H1 (cell line): ENCODE data around the gene AGBL4. TPM values are rescaled to one million over a fixed set of nuclear protein-coding genes. Genes with fewer than 3 reads are reported as not detected.

Experiments used
- CTCF ChIA-PET: fragments of 300-600 bp; sonication (Branson Sonifier 250); formaldehyde crosslinking; loops from one replicate; lab custom pipeline; 2021; ENCODE audit not compliant: partially characterized antibody; lab: Charles Lee
- POLR2A ChIA-PET: fragments of 300-600 bp; sonication (Branson Sonifier 250); formaldehyde crosslinking; loops from one replicate; lab custom pipeline; 2021; ENCODE audit warnings: inconsistent platforms; ENCODE audit not compliant: partially characterized antibody; lab: Charles Lee
- DNase-seq, 2 experiments: peaks; one replicate each; pipeline versions ENCODE4 v3.0.0 to v3.0.0-alpha.2; 2010 to 2022; ENCODE audit warnings: low spot score in 2 of 2, low read depth in 1 of 2, mixed read lengths in 1 of 2
- FAIRE-seq: peaks from 2 replicates; lab custom pipeline; 2011; peaks lifted over from hg19 to GRCh38; lab: Jason Lieb, UNC
- H2AFZ ChIP-seq: 2 replicates; pipeline ENCODE4 v1.8.1; 2012; ENCODE audit warnings: low read length, inconsistent platforms
- H2AK5ac ChIP-seq: 2 replicates; pipeline ENCODE4 v1.6.1; 2013; ENCODE audit warnings: low read depth, low read length
- H2BK120ac ChIP-seq: replicated peaks from 2 replicates; pipeline ENCODE3; 2013; ENCODE audit warnings: low read depth, low read length, inconsistent platforms
- H2BK12ac ChIP-seq: 2 replicates; pipeline ENCODE4 v1.6.1; 2013; ENCODE audit warnings: low read depth, low read length
- H2BK15ac ChIP-seq: 2 replicates; pipeline ENCODE4 v1.6.1; 2013; ENCODE audit warnings: low read length
- H2BK20ac ChIP-seq: 2 replicates; pipeline ENCODE4 v1.6.1; 2013; ENCODE audit warnings: low read length
- H2BK5ac ChIP-seq: 2 replicates; pipeline ENCODE4 v1.6.1; 2013; ENCODE audit warnings: low read depth, low read length
- H3K14ac ChIP-seq: 2 replicates; pipeline ENCODE4 v1.6.1; 2013; ENCODE audit warnings: inconsistent platforms; ENCODE audit not compliant: insufficient read length
- H3K18ac ChIP-seq: 2 replicates; pipeline ENCODE4 v1.6.1; 2013; ENCODE audit warnings: low read length; ENCODE audit errors: extremely low read depth
- H3K23ac ChIP-seq: 2 replicates; pipeline ENCODE4 v1.6.1; 2013; ENCODE audit warnings: inconsistent platforms; ENCODE audit not compliant: insufficient read length
- H3K23me2 ChIP-seq: 2 replicates; pipeline ENCODE4 v1.6.1; 2013; ENCODE audit warnings: low read depth, low read length
- H3K27ac ChIP-seq: 2 replicates; pipeline ENCODE4 v1.6.1; 2011; ENCODE audit warnings: low read depth, low read length, inconsistent platforms
- H3K27me3 ChIP-seq, 4 experiments: replicated peaks in 1 of 4; 1 replicate in 1 of 4; 2 replicates in 3 of 4; pipeline versions ENCODE4 v1.6.1 to v1.8.1; 2011 to 2013; ENCODE audit warnings: low read length in 3 of 4, mild to moderate bottlenecking in 3 of 4, inconsistent platforms in 2 of 4, mixed read lengths in 2 of 4, moderate library complexity in 1 of 4; ENCODE audit not compliant: control insufficient read depth in 3 of 4, insufficient read depth in 3 of 4; ENCODE audit errors: extremely low read depth in 1 of 4
- H3K36me3 ChIP-seq, 4 experiments: 2 replicates each; pipeline versions ENCODE4 v1.6.1 to v1.8.1; 2011 to 2013; ENCODE audit warnings: mild to moderate bottlenecking in 4 of 4, low read length in 3 of 4, moderate library complexity in 2 of 4, control low read depth in 1 of 4, inconsistent platforms in 1 of 4; ENCODE audit not compliant: insufficient read depth in 4 of 4, control insufficient read depth in 2 of 4
- H3K4ac ChIP-seq: replicated peaks from 2 replicates; pipeline ENCODE3; 2013; ENCODE audit warnings: low read length, low read depth, mixed read lengths, inconsistent platforms; ENCODE audit not compliant: insufficient read length
- H3K4me1 ChIP-seq, 4 experiments: replicated peaks in 1 of 4; 1 replicate in 1 of 4; 2 replicates in 3 of 4; pipeline versions ENCODE4 v1.6.1 to v1.8.1; 2011 to 2013; ENCODE audit warnings: low read length in 3 of 4, inconsistent platforms in 2 of 4, mixed read lengths in 1 of 4; ENCODE audit not compliant: insufficient read depth in 4 of 4, control insufficient read depth in 3 of 4
- H3K4me2 ChIP-seq, 2 experiments: 2 replicates each; pipeline versions ENCODE4 v1.6.1 to v1.8.1; 2011 to 2013; ENCODE audit warnings: low read depth in 2 of 2, low read length in 2 of 2, control low read depth in 1 of 2, inconsistent platforms in 1 of 2, mild to moderate bottlenecking in 1 of 2; ENCODE audit not compliant: insufficient read depth in 1 of 2
- H3K4me3 ChIP-seq, 4 experiments: fragments of 200-600, 300-600 bp in 1 of 4; sonication (generic), shearing (Covaris generic), sonication (Bioruptor Twin) in 1 of 4; 2 replicates each; pipeline versions ENCODE4 v1.5.1 to v1.8.1; 2011 to 2016; ENCODE audit warnings: low read length in 4 of 4, low read depth in 3 of 4, control low read depth in 2 of 4, inconsistent platforms in 2 of 4, mild to moderate bottlenecking in 2 of 4, mixed read lengths in 1 of 4, moderate library complexity in 1 of 4; ENCODE audit not compliant: insufficient read depth in 2 of 4; ENCODE audit errors: extremely low read depth in 1 of 4
- H3K56ac ChIP-seq: replicated peaks from 2 replicates; pipeline ENCODE3; 2013; ENCODE audit warnings: low read depth, mild to moderate bottlenecking, mixed read lengths, low read length, inconsistent platforms; ENCODE audit not compliant: insufficient read length
- H3K79me1 ChIP-seq: 2 replicates; pipeline ENCODE4 v1.6.1; 2013; ENCODE audit warnings: low read depth, low read length, control low read depth
- H3K79me2 ChIP-seq, 2 experiments: 2 replicates each; pipeline versions ENCODE4 v1.6.1 to v1.8.1; 2012 to 2013; ENCODE audit warnings: low read length in 2 of 2, mild to moderate bottlenecking in 2 of 2, inconsistent platforms in 1 of 2; ENCODE audit not compliant: insufficient read depth in 2 of 2, control insufficient read depth in 1 of 2
- H3K9ac ChIP-seq, 4 experiments: replicated peaks in 1 of 4; 1 replicate in 1 of 4; 2 replicates in 3 of 4; pipeline versions ENCODE4 v1.6.1 to v1.8.1; 2011 to 2013; ENCODE audit warnings: low read depth in 3 of 4, low read length in 3 of 4, control low read depth in 2 of 4, mild to moderate bottlenecking in 2 of 4, moderate library complexity in 2 of 4, inconsistent platforms in 1 of 4; ENCODE audit errors: extremely low read depth in 1 of 4
- H3K9me3 ChIP-seq, 2 experiments: 2 replicates each; pipeline versions ENCODE4 v1.6.1 to v1.8.1; 2012 to 2013; ENCODE audit warnings: mild to moderate bottlenecking in 2 of 2, moderate library complexity in 2 of 2, control low read depth in 1 of 2, inconsistent platforms in 1 of 2, low read depth in 1 of 2, low read length in 1 of 2, mixed read lengths in 1 of 2; ENCODE audit not compliant: insufficient read depth in 2 of 2
- H4K20me1 ChIP-seq, 2 experiments: replicated peaks in 1 of 2; 2 replicates each; pipeline versions ENCODE3 to v1.8.1; 2011 to 2013; ENCODE audit warnings: inconsistent platforms in 2 of 2, low read length in 2 of 2, mild to moderate bottlenecking in 1 of 2; ENCODE audit not compliant: insufficient read depth in 2 of 2, control insufficient read depth in 1 of 2
- H4K5ac ChIP-seq: 2 replicates; pipeline ENCODE4 v1.6.1; 2013; ENCODE audit warnings: low read length, low read depth, mixed read lengths, inconsistent platforms; ENCODE audit not compliant: insufficient read length
- H4K8ac ChIP-seq: 2 replicates; pipeline ENCODE4 v1.8.0; 2013; ENCODE audit warnings: mild to moderate bottlenecking, moderate library complexity, low read length, inconsistent platforms; ENCODE audit not compliant: insufficient read depth; ENCODE audit errors: extremely low read depth
- H4K91ac ChIP-seq: replicated peaks from 2 replicates; pipeline ENCODE3; 2013; ENCODE audit warnings: low read length, mixed read lengths, inconsistent platforms; ENCODE audit not compliant: insufficient read length
- BRCA1 ChIP-seq: IDR thresholded peaks from 2 replicates; pipeline ENCODE4 v1.6.1; 2012; ENCODE audit warnings: low read depth, low read length, improper control_type of control experiment
- CBX8 ChIP-seq: fragments of 300-800, 300-1000 bp; sonication (generic); IDR thresholded peaks from 2 replicates; pipeline ENCODE4 v1.7.1; 2016; ENCODE audit warnings: low read depth, low read length, borderline replicate concordance
- EGR1 ChIP-seq: IDR thresholded peaks from 2 replicates; pipeline ENCODE4 v1.6.1; 2011; ENCODE audit warnings: low read depth, low read length, borderline replicate concordance
- EP300 ChIP-seq, 2 experiments: IDR thresholded peaks; 1 replicate in 1 of 2; 2 replicates in 1 of 2; pipeline ENCODE4 v1.6.1; 2011 to 2012; ENCODE audit warnings: low read depth in 2 of 2, low read length in 2 of 2, mild to moderate bottlenecking in 2 of 2, borderline replicate concordance in 1 of 2, inconsistent platforms in 1 of 2, moderate library complexity in 1 of 2
- KDM1A ChIP-seq: fragments of 200-600, 300-600 bp; sonication (generic); IDR thresholded peaks from 2 replicates; pipeline ENCODE4 v1.7.1; 2016; ENCODE audit warnings: mild to moderate bottlenecking, low read length, borderline replicate concordance
- RAD21 ChIP-seq, 2 experiments: IDR thresholded peaks in 1 of 2; conservative IDR thresholded peaks in 1 of 2; 2 replicates each; pipeline ENCODE4 v1.6.1; 2011; ENCODE audit warnings: low read depth in 2 of 2, low read length in 2 of 2, improper control_type of control experiment in 1 of 2, inconsistent platforms in 1 of 2, mild to moderate bottlenecking in 1 of 2, moderate library complexity in 1 of 2
- SIN3A ChIP-seq, 2 experiments: IDR thresholded peaks in 1 of 2; conservative IDR thresholded peaks in 1 of 2; 2 replicates each; pipeline ENCODE4 v1.6.1; 2011 to 2012; ENCODE audit warnings: low read length in 2 of 2, improper control_type of control experiment in 1 of 2, low read depth in 1 of 2, mild to moderate bottlenecking in 1 of 2
- SIRT6 ChIP-seq: IDR thresholded peaks from one replicate; pipeline ENCODE4 v1.7.1; 2012; ENCODE audit warnings: low read length, inconsistent platforms
- TAF7 ChIP-seq: optimal IDR thresholded peaks from 2 replicates; pipeline ENCODE3; 2011; ENCODE audit warnings: low read depth, mild to moderate bottlenecking, inconsistent platforms, low read length, moderate library complexity, borderline replicate concordance
- ZNF274 ChIP-seq: IDR thresholded peaks from 2 replicates; pipeline ENCODE4 v1.7.0; 2012; ENCODE audit warnings: low read length, borderline replicate concordance; ENCODE audit errors: extremely low read depth
- WGBS, 2 experiments: shearing (Covaris generic) in 1 of 2; methylation state at CpG; one replicate each; pipeline versions ENCODE4 v1.1.6 to v1.1.7; 2013 to 2015; ENCODE audit warnings: low lambda C conversion rate in 2 of 2, mixed read lengths in 2 of 2, inconsistent platforms in 1 of 2, low coverage in 1 of 2, missing lambda C conversion rate in 1 of 2; ENCODE audit not compliant: insufficient replicate concordance in 2 of 2, insufficient coverage in 1 of 2, insufficient read length in 1 of 2; ENCODE audit errors: extremely low coverage in 1 of 2, missing lambda C conversion rate in 1 of 2; 5-methylcytosine and 5-hydroxymethylcytosine counted together
- polyA plus RNA-seq, 7 experiments: library from polyadenylated mRNA; depleted of rRNA in 3 of 7; stranded (reverse) in 5 of 7; unstranded in 2 of 7; fragments of >200 nt in 5 of 7; fragments of 200-250 nt in 2 of 7; gene quantifications; 1 replicate in 5 of 7; 2 replicates in 1 of 7; 4 replicates in 1 of 7; pipeline versions ENCODE4 v1.2.1 to v1.2.3, GENCODE V29; 2011 to 2013; ENCODE audit warnings: missing spikeins in 2 of 7, mixed read lengths in 2 of 7
- total RNA-seq: library from RNA; stranded (reverse); fragmentation: NEBNext Ultra II Directional; extraction: Animal tissue kit (Norgen Biotek cat#: 25700); gene quantifications from 2 replicates; pipeline ENCODE4 v1.2.1, GENCODE V29; 2021
- TF ChIP-seq, protein P1 (sequence below), 3 experiments: IDR thresholded peaks; 1 replicate in 2 of 3; 2 replicates in 1 of 3; pipeline versions ENCODE4 v1.5.1 to v1.6.1; 2011; ENCODE audit warnings: low read length in 3 of 3, mild to moderate bottlenecking in 3 of 3, inconsistent platforms in 2 of 3, low read depth in 1 of 3, moderate library complexity in 1 of 3; ENCODE audit not compliant: insufficient read depth in 1 of 3; ENCODE audit errors: control extremely low read depth in 1 of 3

The AGBL4 gene
- total and polyA plus RNA-seq, 2 of the 8 experiments (the other 6 are each of a cell fraction or from before 2014, with no cell fraction given): 0.41 to 0.45 TPM

DNA sequence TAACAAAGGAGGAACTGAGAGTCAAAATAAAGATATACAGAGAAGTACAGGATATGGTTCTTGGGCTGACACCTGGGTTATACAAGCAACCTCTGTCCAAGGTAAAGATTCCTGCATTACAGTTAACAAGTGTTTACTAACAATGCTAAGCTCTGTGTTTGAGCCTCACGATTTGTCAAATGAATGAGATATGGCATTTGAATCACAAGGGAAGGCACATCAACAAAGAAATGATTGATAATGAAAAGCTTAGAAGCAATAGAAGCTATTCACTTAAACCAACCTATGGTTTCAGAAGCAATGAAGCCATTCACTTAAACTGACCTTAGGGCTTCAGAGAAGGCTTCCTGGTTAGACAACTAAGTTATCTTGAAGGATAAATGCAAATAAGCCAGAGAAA is 199.5 kb downstream of the AGBL4 start:
- no peak overlapping the region for H2AK5ac ChIP-seq
- no peak overlapping the region for H2BK120ac ChIP-seq
- H3K79me1 ChIP-seq: no peaks in the 10 kb centered on the region
- no peaks in the 10 kb centered on the region for H3K4me1 ChIP-seq
- no peaks in the 10 kb centered on the region for H3K36me3 ChIP-seq
- H4K5ac ChIP-seq: no peak overlapping the region
- H3K27me3 ChIP-seq: no peaks in the 10 kb centered on the region
- no peak overlapping the region for H2BK20ac ChIP-seq
- ChIA-PET CTCF (no interaction called here), POLR2A (no interaction called here)
- no peak overlapping the region for H4K91ac ChIP-seq
- no peak overlapping the region for H3K23ac ChIP-seq
- H3K23me2 ChIP-seq: no peaks in the 10 kb centered on the region; the same call in 1 of the 2 replicates
- no peak for FAIRE-seq
- H2BK12ac ChIP-seq: no peak overlapping the region
- no peak overlapping the region for H3K4me2 ChIP-seq
- no peak overlapping the region for H3K27ac ChIP-seq
- no peak overlapping the region for H2BK15ac ChIP-seq
- no peak for DNase-seq
- H3K14ac ChIP-seq: no peak overlapping the region
- WGBS, 2 experiments: 50% methylated on average over 1 of the region's 1 CpG; no CpG with 5 or more reads in 1 of the 2 experiments
- no peak overlapping the region for H3K9ac ChIP-seq
- no peak overlapping the region for H3K4ac ChIP-seq
- H4K20me1 ChIP-seq: no peaks in the 10 kb centered on the region
- H3K56ac ChIP-seq: no peak overlapping the region
- no peak overlapping the region for H3K4me3 ChIP-seq
- peaks cover 54 to 65% of the 10 kb centered on the region in 2 experiments for H3K9me3 ChIP-seq
- no peak overlapping the region for H2BK5ac ChIP-seq
- no peak overlapping the region for H2AFZ ChIP-seq
- H3K79me2 ChIP-seq: no peaks in the 10 kb centered on the region
- no peak overlapping the region for H3K18ac ChIP-seq
- no peak overlapping the region for H4K8ac ChIP-seq
- TF ChIP-seq CBX8: no peak
- TF ChIP-seq, protein P1, sequence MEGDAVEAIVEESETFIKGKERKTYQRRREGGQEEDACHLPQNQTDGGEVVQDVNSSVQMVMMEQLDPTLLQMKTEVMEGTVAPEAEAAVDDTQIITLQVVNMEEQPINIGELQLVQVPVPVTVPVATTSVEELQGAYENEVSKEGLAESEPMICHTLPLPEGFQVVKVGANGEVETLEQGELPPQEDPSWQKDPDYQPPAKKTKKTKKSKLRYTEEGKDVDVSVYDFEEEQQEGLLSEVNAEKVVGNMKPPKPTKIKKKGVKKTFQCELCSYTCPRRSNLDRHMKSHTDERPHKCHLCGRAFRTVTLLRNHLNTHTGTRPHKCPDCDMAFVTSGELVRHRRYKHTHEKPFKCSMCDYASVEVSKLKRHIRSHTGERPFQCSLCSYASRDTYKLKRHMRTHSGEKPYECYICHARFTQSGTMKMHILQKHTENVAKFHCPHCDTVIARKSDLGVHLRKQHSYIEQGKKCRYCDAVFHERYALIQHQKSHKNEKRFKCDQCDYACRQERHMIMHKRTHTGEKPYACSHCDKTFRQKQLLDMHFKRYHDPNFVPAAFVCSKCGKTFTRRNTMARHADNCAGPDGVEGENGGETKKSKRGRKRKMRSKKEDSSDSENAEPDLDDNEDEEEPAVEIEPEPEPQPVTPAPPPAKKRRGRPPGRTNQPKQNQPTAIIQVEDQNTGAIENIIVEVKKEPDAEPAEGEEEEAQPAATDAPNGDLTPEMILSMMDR (IDR thresholded peaks at IDR 0.05; ENCODE audit: control extremely low read depth in 1 of 3, insufficient read depth in 1 of 3, low read depth in 1 of 3, low read length in 3 of 3): no peak
- no peak for TF ChIP-seq EP300 (IDR thresholded peaks at IDR 0.05; ENCODE audit: borderline replicate concordance in 1 of 2, low read depth in 2 of 2, low read length in 2 of 2)
- TF ChIP-seq SIRT6: no peak
- TF ChIP-seq RAD21 (IDR thresholded peaks at IDR 0.05 in 1 of 2, conservative IDR thresholded peaks at IDR 0.05 in 1 of 2; ENCODE audit: low read depth in 2 of 2, low read length in 2 of 2): no peak
- TF ChIP-seq KDM1A: no peak
- TF ChIP-seq BRCA1: no peak
- no peak for TF ChIP-seq EGR1
- no peak for TF ChIP-seq SIN3A (conservative IDR thresholded peaks at IDR 0.05 in 1 of 2, IDR thresholded peaks at IDR 0.05 in 1 of 2; ENCODE audit: low read depth in 1 of 2, low read length in 2 of 2)
- TF ChIP-seq TAF7: no peak
- no peak for TF ChIP-seq ZNF274
